GM18517 (cell line): ENCODE measurements around the gene RNF41.
A peak's percentile ranks its signal among the peaks of the same experiment; 100 is the strongest.
"Not testable (repeated sequence)": the region's sequence is repeated elsewhere in the genome, so short reads cannot be mapped to it uniquely, and the experiment has no call there.

ENCODE experiments used
- ATAC-seq: cut with Tn5 transposase; IDR thresholded peaks from one replicate; pipeline ENCODE4 v1.9.1; 2021; ENCODE audit warnings: mild to moderate bottlenecking, moderate library complexity; ENCODE audit not compliant: unreplicated experiment

The RNF41 gene

GRCh38 chr12:56221757-56222530 is at the start of gene RNF41:
TSS of gene RNF41 (minus strand) at chr12:56221922. CDS start at chr12:56214047, 7,875 bp downstream.
- ATAC-seq, result peak; percentile 83

DNA sequence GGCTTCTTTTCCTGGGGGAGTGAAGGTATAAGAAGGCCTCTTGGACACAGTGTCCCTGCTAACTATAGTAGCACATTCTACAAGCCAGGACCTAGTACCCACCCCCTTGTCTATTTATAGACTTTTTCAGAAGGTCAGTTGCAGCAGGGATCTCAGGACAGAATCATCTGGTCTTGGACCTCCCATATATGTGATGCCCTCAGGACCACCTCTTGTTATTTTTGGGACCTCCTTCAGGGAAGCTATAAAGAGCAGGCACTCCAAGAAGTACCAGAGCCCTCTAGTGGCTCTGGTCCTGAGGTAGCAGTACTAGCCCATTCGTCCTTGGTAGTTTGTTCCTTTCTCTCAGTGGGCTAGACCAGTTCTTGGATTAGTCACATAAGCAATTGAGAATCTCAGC is 49.3 kb upstream of the RNF41 start:
- no peak for ATAC-seq

GRCh38 chr12:56267443-56268071 is 45.8 kb upstream of the RNF41 start:
- peak; percentile 34 for ATAC-seq

DNA sequence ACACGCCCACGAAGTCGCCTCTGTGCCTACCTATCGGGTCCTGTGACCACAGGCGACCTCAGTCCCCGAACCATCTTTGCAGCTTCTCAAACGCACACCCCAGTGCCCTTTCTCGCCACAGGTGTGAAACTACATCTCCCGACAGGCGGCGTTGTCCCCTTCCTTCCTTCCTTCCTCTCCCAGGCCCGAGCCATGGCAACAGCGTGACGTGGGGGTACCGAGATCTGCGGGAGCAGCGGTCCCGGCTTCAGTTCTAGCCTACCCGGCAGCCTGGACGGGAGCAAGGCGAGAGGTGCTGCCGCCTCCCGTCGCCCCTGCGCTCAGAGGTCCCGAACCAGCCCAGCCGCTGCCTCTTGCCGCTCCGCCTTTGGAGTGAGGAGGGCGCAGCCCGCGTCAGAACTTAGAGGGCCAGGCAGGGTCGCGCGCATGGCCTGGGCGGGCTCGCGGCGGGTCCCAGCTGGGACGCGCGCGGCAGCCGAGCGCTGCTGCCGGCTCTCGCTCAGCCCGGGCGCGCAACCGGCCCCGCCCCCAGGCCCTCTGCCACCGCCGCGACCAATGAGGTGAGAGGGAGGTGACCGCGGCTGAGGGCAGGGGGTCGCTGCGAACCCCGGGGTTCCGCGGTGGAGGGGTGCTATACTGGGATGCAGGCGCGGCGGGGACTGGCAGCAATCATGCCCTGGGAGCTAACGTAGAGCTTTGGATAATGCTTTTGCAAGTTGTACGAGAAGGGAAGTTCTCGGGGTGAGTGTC is 45.1 kb upstream of the RNF41 start, which contains the start of gene COQ10A:
COQ10A (plus strand) TSS at position 250 of the 750 bp plus-strand sequence; CDS start at position 427, 177 bp downstream.
- peak; percentile 81 for ATAC-seq

- ATAC-seq, result not testable (repeated sequence)
These were observed 44.5 kb upstream of the RNF41 start for GRCh38 chr12:56266068-56266692.

GRCh38 chr12:56262955-56263354 is 41.2 kb upstream of the RNF41 start:
- ATAC-seq, result not testable (repeated sequence)

DNA sequence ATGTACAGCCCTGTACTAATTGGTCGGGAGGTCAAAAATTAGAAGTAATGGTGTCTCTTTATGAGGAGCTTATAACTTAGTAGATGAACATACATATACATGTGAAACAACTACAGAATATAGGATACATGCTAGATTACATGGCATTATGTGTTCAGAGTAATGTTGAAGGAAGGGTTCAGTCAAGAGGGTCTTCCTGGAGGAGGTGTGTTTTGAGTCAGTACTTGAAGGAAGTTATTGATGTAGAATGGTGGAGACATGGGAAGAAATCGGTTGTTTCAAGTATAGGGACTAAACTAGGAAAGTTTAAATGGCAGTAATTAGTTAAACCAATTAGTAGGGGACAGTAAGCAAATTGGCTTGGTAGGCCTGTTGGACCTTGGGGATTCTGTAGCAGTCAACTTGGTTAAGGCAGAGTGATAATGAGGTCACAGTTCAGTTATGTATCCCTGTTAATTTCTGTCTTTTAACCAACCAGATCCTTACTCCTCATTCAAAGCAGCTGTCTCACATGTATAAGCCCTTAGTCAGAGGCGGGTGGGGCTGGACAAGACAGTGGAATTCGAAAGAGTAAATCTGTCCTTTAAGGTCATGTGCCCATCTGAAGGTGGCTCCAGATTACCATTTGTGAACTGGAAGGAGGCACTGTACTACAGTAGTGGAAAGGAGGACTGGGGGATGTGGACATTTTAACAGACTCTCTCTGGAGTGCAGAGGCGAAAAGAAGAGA is 39.9 kb upstream of the RNF41 start:
- no peak for ATAC-seq

DNA sequence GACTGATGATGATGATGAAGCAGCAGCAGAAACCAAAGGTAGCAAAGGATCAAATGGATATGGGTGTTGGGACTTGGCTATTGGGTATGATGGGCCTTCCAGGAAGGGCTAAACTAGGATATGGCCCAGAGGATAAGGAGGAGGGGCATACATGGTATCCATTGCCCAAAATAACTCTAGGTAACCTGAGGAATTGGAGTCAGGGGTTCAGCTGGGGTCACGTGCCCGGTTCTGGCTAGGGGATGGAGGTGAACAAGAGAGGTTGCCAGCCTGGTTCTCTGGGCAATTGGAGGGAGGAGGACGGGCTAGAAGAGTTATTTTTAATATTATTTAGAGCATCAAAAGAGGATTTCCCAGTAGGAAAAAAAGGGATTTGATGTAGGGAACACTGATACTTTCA is 39.2 kb upstream of the RNF41 start:
- no peak for ATAC-seq

DNA sequence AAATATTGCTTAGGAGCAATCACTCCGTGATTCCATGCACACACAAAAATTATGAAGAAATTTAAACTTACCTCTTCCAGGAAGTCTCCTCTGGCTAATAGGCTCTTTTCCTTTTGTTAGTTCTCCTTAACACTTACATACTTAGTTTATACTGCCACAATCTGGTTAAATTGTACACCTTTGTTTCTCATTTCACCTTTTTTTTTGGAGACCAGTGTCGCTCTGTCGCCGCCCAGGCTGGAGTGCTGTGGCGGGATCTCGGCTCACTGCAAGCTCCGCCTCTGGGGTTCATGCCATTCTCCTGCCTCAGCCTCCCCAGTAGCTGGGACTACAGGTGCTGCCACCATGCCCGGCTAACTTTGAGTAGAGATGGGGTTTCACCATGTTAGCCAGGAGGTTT is 38.7 kb upstream of the RNF41 start:
- ATAC-seq, result no peak

DNA sequence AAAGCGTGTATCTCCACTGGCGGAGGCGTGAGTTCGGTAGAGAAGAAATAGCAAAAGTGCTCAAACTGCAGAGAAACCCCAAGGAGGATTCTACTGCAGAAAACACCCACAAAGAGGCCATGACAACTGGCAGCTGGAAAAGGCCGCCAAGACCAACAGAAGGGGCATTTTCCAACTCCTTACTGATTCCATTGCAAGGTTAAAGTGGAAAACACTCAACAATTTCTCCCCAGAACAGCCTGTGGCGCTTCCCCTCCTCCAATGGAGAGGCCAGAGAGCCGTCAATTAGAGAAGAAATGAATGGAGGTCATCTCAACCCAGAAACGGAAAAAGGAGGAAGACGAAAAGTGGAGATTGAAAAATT is 37.1 kb upstream of the RNF41 start:
- no peak for ATAC-seq

DNA sequence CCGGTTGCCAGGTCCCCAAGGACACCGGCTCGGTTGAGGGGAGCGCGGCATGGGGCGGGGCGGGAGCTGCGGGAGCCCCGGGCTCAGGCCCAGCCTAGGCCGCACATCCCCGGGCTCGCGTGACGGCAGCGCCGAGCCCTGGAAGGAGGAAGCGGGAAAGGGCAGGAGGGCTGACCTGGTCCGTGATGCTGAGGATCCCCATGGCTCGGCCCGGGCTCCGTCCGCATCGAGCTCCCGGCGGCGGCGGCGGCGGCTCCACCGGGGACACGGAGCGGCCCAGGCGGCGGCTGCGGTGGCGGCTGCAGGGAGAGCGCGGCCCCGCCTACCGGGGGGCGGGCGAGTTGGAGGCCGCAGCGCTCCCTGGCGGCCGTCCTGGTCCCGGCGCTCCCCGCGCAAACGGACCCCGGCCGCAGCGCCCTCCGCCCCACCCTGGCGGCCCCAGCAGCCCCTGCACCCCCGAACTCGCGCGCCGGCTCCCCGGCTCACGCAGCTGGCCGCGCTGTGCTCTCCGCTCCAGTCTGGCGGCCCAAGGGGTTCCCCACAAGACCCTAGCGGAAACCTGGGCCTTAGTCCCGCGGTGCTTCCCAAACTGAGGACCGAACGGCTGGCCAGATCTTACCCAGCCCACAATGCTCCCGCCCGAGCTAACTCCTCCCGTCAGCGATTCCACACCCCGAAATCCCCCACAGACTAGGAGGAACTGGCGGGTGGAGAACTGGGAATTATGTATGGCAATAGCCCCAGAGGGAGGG is 36.5 kb upstream of the RNF41 start, which contains the start of gene ANKRD52:
ANKRD52 (minus strand) TSS at position 317 of the 752 bp plus-strand sequence; CDS start at position 202, 115 bp downstream.
- peak; percentile 87 for ATAC-seq

DNA sequence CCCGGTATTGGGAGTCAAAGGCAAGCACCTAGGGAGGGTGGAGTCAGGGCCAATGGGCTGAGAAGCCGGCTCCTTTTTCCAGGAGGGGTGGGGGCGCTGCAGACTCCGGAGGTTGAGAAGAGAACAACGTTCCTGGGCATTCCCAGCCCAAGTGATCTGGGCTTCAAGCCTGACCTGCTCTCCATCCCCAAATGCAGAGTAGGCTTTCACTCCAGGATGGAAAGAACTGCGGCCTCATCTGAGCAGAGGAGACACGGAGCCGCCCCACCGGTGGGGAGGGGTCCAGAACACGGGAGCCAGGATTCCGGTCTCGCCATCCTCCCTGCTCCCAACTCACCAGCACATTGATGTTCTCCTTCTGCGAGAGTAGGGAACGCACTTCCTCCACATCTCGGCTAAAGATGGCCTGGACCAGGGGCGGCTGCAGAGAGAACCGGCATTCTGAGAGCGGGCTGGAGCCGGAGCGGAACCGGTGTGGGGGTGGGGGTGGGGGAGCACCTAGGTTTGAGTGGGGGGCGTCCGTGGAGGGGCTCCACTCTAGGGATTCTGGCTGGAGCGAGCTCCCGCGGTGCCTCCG is 35.9 kb upstream of the RNF41 start:
- no peak for ATAC-seq

GRCh38 chr12:56257071-56257470 is 35.3 kb upstream of the RNF41 start:
- no peak for ATAC-seq

GRCh38 chr12:56256326-56256960 is 34.7 kb upstream of the RNF41 start:
- no peak for ATAC-seq

DNA sequence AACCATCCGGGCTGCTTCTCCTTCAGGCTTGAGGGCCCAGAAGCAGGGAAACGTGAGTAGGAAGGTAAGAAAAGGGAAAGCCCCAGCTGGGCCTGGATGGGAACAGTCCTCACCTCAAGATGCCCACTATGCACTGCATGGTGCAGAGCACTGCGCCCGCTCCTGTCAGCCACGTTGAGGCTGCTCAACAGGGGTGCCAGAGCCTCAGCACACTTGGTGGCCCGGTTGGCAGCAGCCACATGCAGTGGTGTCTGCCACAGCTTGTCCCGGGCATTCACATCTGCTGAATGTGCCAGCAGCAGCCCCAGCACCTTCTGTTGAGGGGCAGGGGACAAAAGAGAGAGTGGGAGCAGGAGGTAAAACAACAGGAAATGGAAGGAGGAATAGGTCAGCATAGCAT is 33.9 kb upstream of the RNF41 start:
- ATAC-seq, result no peak

- ATAC-seq, result no peak
These were observed 31.4 kb upstream of the RNF41 start for GRCh38 chr12:56253091-56253490.

- ATAC-seq, result no peak
These were observed 30.9 kb upstream of the RNF41 start for GRCh38 chr12:56252649-56253048.

DNA sequence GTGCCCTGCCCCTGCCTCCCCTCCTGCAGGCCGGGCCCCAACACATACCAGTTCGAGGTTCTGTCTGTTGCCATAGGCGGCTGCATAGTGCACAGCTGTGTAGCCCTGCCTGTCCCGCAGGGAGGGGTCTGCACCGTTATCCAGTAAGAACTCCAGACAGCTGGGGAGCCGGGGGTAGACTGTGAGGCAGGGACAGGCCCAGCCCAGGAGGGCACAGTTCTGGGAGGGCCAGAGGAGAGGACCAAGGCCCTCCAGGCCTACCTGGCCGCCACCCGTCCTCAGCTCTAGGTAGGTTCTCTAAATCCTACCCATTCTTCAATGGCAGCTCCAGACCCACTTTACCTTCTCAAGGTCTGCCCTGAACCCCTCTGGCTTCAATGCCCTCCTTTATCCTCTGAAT is 27.0 kb upstream of the RNF41 start:
- no peak for ATAC-seq

GRCh38 chr12:56247923-56248322 is 26.2 kb upstream of the RNF41 start:
- ATAC-seq, result no peak
